NCI-H510A treated with DMSO at 0.1 percent for 48 hours (cell line): Measurements from ENCODE around the gene TRIM36.
A peak's percentile ranks its signal among the peaks of the same experiment; 100 is the strongest.

Experiments
- DNase-seq: peaks from one replicate; lab custom pipeline; 2025; lab: John Stamatoyannopoulos, UW

Gene TRIM36

GRCh38 chr5:115169487-115170133, at the start of gene TRIM36:
Gene TRIM36 (minus strand): TSS chr5:115169908. CDS start chr5:115169634, 274 bp downstream.
- peak; percentile 81 for DNase-seq

- DNase-seq = no peak
These were observed 44.8 kb upstream of the TRIM36 start for GRCh38 chr5:115214541-115214940.

GRCh38 chr5:115209279-115209678, 39.6 kb upstream of the TRIM36 start:
- DNase-seq = no peak

- no peak for DNase-seq
These were observed 33.2 kb upstream of the TRIM36 start for GRCh38 chr5:115202952-115203351.

- DNase-seq = no peak
These were observed 26.5 kb upstream of the TRIM36 start for GRCh38 chr5:115196161-115196560.

GRCh38 chr5:115194676-115195075, 25.0 kb upstream of the TRIM36 start:
- DNase-seq = no peak

- no peak for DNase-seq
These were observed 23.6 kb upstream of the TRIM36 start for GRCh38 chr5:115193295-115193694.

GRCh38 chr5:115192098-115192497, 22.4 kb upstream of the TRIM36 start:
- no peak for DNase-seq

GRCh38 chr5:115191474-115192031, 21.8 kb upstream of the TRIM36 start:
- DNase-seq = no peak

- no peak for DNase-seq
These were observed 20.7 kb upstream of the TRIM36 start for GRCh38 chr5:115190388-115190787.

- no peak for DNase-seq
These were observed 20.2 kb upstream of the TRIM36 start for GRCh38 chr5:115189866-115190265.

GRCh38 chr5:115186794-115187193, 17.1 kb upstream of the TRIM36 start:
- no peak for DNase-seq

- no peak for DNase-seq
These were observed 15.1 kb upstream of the TRIM36 start for GRCh38 chr5:115184770-115185169.

GRCh38 chr5:115181757-115182156, 12.0 kb upstream of the TRIM36 start:
- no peak for DNase-seq

- DNase-seq = peak; percentile 21
These were observed 10.5 kb upstream of the TRIM36 start for GRCh38 chr5:115180165-115180709.

- DNase-seq = no peak
These were observed 9.9 kb upstream of the TRIM36 start for GRCh38 chr5:115179394-115180164.

GRCh38 chr5:115179030-115179393, 9.3 kb upstream of the TRIM36 start:
- DNase-seq = peak; percentile 5

GRCh38 chr5:115170929-115171510, 1.3 kb upstream of the TRIM36 start:
- DNase-seq = no peak

GRCh38 chr5:115170134-115170928, 623 bp upstream of the TRIM36 start:
- no peak for DNase-seq

- peak; percentile 37 for DNase-seq
These were observed 750 bp downstream of the TRIM36 start for GRCh38 chr5:115168829-115169486.

- no peak for DNase-seq
These were observed 2.8 kb downstream of the TRIM36 start for GRCh38 chr5:115166744-115167393.
